Ectodermal cell (in vitro differentiated cells): ENCODE data around the gene TPM2.

Experiments used
- H3K27ac ChIP-seq: 2 replicates; pipeline ENCODE4 v1.7.0; 2013; ENCODE audit warnings: mild to moderate bottlenecking, low read depth, low read length; ENCODE audit not compliant: insufficient read depth, poor library complexity, severe bottlenecking
- H3K27me3 ChIP-seq: 2 replicates; pipeline ENCODE4 v1.7.0; 2013; ENCODE audit warnings: mild to moderate bottlenecking, low read length; ENCODE audit not compliant: insufficient read depth, control insufficient read depth, poor library complexity, severe bottlenecking
- H3K36me3 ChIP-seq: one replicate; pipeline ENCODE4 v1.7.0; 2013; ENCODE audit warnings: low read length; ENCODE audit not compliant: control insufficient read depth, insufficient read depth
- H3K4me1 ChIP-seq: one replicate; pipeline ENCODE4 v1.7.0; 2013; ENCODE audit warnings: low read length; ENCODE audit not compliant: control insufficient read depth, insufficient read depth
- H3K4me3 ChIP-seq: 2 replicates; pipeline ENCODE4 v1.7.0; 2013; ENCODE audit warnings: low read depth, low read length, control low read depth; ENCODE audit not compliant: insufficient read depth
- H3K9me3 ChIP-seq: 2 replicates; pipeline ENCODE4 v1.7.0; 2013; ENCODE audit warnings: mild to moderate bottlenecking, low read length, moderate library complexity; ENCODE audit not compliant: control insufficient read depth
- WGBS, 2 experiments: methylation state at CpG; one replicate each; pipeline ENCODE4 v1.1.7; 2013; ENCODE audit warnings: missing lambda C conversion rate in 2 of 2; 5-methylcytosine and 5-hydroxymethylcytosine counted together

The TPM2 gene

GRCh38 chr9:35679091-35679490 lies 10.6 kb downstream of the TPM2 start:
- WGBS, 2 experiments = 87 to 96% methylated on average over 5 of the region's 5 CpGs

GRCh38 chr9:35675732-35676392 lies 13.9 kb downstream of the TPM2 start:
- no peaks in the 10 kb centered on the region for H3K27me3 ChIP-seq
- H3K27ac ChIP-seq = no peak overlapping the region
- peak overlapping the region; percentile 44 for H3K4me3 ChIP-seq

More at GRCh38 chr9:35679091-35679490, 10.6 kb downstream of the TPM2 start:
- Histone ChIP-seq H3K36me3 (peaks cover 14% of the 10 kb centered on the region), H3K4me1 (peaks cover 6% of the 10 kb centered on the region), H3K4me3 (no peak overlapping the region), H3K27ac (no peak overlapping the region), H3K27me3 (no peaks in the 10 kb centered on the region), H3K9me3 (no peaks in the 10 kb centered on the region)

GRCh38 chr9:35675204-35675603 lies 14.5 kb downstream of the TPM2 start:
- WGBS, 2 experiments = 42 to 43% methylated on average over 13 of the region's 13 CpGs
- Histone ChIP-seq H3K4me1 (peaks cover 5% of the 10 kb centered on the region), H3K27me3 (no peaks in the 10 kb centered on the region), H3K36me3 (no peaks in the 10 kb centered on the region), H3K4me3 (peak overlapping the region; percentile 44), H3K27ac (no peak overlapping the region), H3K9me3 (no peaks in the 10 kb centered on the region)

More at GRCh38 chr9:35675732-35676392, 13.9 kb downstream of the TPM2 start:
- Histone ChIP-seq H3K4me1 (peaks cover 6% of the 10 kb centered on the region), H3K36me3 (no peaks in the 10 kb centered on the region), H3K9me3 (no peaks in the 10 kb centered on the region)
- WGBS, 2 experiments = 9 to 12% methylated on average over 51 of the region's 51 CpGs

- H3K4me1 ChIP-seq = no peaks in the 10 kb centered on the region
- H3K36me3 ChIP-seq = no peaks in the 10 kb centered on the region
- 85 to 89% methylated on average over 3 of the region's 3 CpGs for WGBS, 2 experiments
- H3K27me3 ChIP-seq = no peaks in the 10 kb centered on the region
- no peak overlapping the region for H3K27ac ChIP-seq
- H3K4me3 ChIP-seq = no peak overlapping the region
- no peaks in the 10 kb centered on the region for H3K9me3 ChIP-seq
These were observed 15.7 kb downstream of the TPM2 start for GRCh38 chr9:35674025-35674361.

GRCh38 chr9:35673132-35674024 lies 16.3 kb downstream of the TPM2 start, which contains the start of gene CA9:
CA9 (plus strand) TSS chr9:35673928; CDS start chr9:35673960, 32 bp downstream.
- no peaks in the 10 kb centered on the region for H3K4me1 ChIP-seq
- H3K9me3 ChIP-seq = no peaks in the 10 kb centered on the region
- H3K4me3 ChIP-seq = no peak within 1 kb of the TSS
- H3K27me3 ChIP-seq = no peaks in the 10 kb centered on the region
- no peak within 1 kb of the TSS for H3K27ac ChIP-seq
- 87 to 92% methylated on average over 10 of the region's 10 CpGs for WGBS, 2 experiments
- no peaks in the 10 kb centered on the region for H3K36me3 ChIP-seq

- H3K9me3 ChIP-seq = no peaks in the 10 kb centered on the region
- peaks cover 1% of the 10 kb centered on the region for H3K4me1 ChIP-seq
- no peaks in the 10 kb centered on the region for H3K36me3 ChIP-seq
- no peak overlapping the region for H3K4me3 ChIP-seq
- 88 to 89% methylated on average over 6 of the region's 6 CpGs for whole genome bisulfite sequencing, 2 experiments
- H3K27ac ChIP-seq = no peak overlapping the region
- no peaks in the 10 kb centered on the region for H3K27me3 ChIP-seq
These were observed 20.2 kb downstream of the TPM2 start for GRCh38 chr9:35669331-35670145.

GRCh38 chr9:35667939-35668338 lies 21.8 kb downstream of the TPM2 start:
- H3K4me3 ChIP-seq = no peak overlapping the region
- H3K27me3 ChIP-seq = no peaks in the 10 kb centered on the region
- 93 to 94% methylated on average over 3 of the region's 3 CpGs for WGBS, 2 experiments
- peaks cover 11% of the 10 kb centered on the region for H3K4me1 ChIP-seq
- H3K36me3 ChIP-seq = peaks cover 4% of the 10 kb centered on the region
- H3K9me3 ChIP-seq = no peaks in the 10 kb centered on the region
- H3K27ac ChIP-seq = no peak overlapping the region

GRCh38 chr9:35666549-35666948 lies 23.2 kb downstream of the TPM2 start:
- WGBS, 2 experiments = 79 to 95% methylated on average over 5 of the region's 5 CpGs
- H3K36me3 ChIP-seq = peaks cover 14% of the 10 kb centered on the region

GRCh38 chr9:35666045-35666444 lies 23.7 kb downstream of the TPM2 start:
- no peaks in the 10 kb centered on the region for H3K9me3 ChIP-seq
- peaks cover 15% of the 10 kb centered on the region for H3K36me3 ChIP-seq
- peaks cover 11% of the 10 kb centered on the region for H3K4me1 ChIP-seq
- H3K27me3 ChIP-seq = no peaks in the 10 kb centered on the region
- no peak overlapping the region for H3K27ac ChIP-seq
- no peak overlapping the region for H3K4me3 ChIP-seq
- WGBS, 2 experiments = 90 to 100% methylated on average over 1 of the region's 1 CpG

More at GRCh38 chr9:35666549-35666948, 23.2 kb downstream of the TPM2 start:
- peaks cover 11% of the 10 kb centered on the region for H3K4me1 ChIP-seq
- no peaks in the 10 kb centered on the region for H3K27me3 ChIP-seq
- no peaks in the 10 kb centered on the region for H3K9me3 ChIP-seq
- no peak overlapping the region for H3K4me3 ChIP-seq
- H3K27ac ChIP-seq = no peak overlapping the region

GRCh38 chr9:35665471-35665818 lies 24.3 kb downstream of the TPM2 start:
- Histone ChIP-seq H3K4me3 (peak overlapping the region; percentile 69), H3K27ac (no peak overlapping the region), H3K27me3 (no peaks in the 10 kb centered on the region), H3K4me1 (peaks cover 11% of the 10 kb centered on the region), H3K9me3 (no peaks in the 10 kb centered on the region), H3K36me3 (peaks cover 21% of the 10 kb centered on the region)
- WGBS, 2 experiments = 79 to 80% methylated on average over 5 of the region's 5 CpGs
